NB4 (cell line): ENCODE data around the gene ABTB2.

Source experiments
- DNase-seq: peaks from one replicate; pipeline ENCODE4 v3.0.0; 2010; ENCODE audit warnings: low read depth
- H3K4me3 ChIP-seq: one replicate; pipeline ENCODE4 v1.5.1; 2011; ENCODE audit warnings: mild to moderate bottlenecking, low read depth, low read length, moderate library complexity
- CTCF ChIP-seq: IDR thresholded peaks from one replicate; pipeline ENCODE4 v1.5.1; 2012; ENCODE audit warnings: low read depth, low read length
- MAX ChIP-seq: IDR thresholded peaks from 2 replicates; pipeline ENCODE4 v1.6.1; 2011; ENCODE audit warnings: low read depth, low read length
- MYC ChIP-seq: IDR thresholded peaks from 2 replicates; pipeline ENCODE4 v1.6.1; 2011; ENCODE audit warnings: low read depth, low read length
- POLR2A ChIP-seq: IDR thresholded peaks from 2 replicates; pipeline ENCODE4 v1.6.1; 2011; ENCODE audit warnings: mild to moderate bottlenecking; ENCODE audit not compliant: insufficient read length; ENCODE audit errors: extremely low read depth

ABTB2 gene

DNA sequence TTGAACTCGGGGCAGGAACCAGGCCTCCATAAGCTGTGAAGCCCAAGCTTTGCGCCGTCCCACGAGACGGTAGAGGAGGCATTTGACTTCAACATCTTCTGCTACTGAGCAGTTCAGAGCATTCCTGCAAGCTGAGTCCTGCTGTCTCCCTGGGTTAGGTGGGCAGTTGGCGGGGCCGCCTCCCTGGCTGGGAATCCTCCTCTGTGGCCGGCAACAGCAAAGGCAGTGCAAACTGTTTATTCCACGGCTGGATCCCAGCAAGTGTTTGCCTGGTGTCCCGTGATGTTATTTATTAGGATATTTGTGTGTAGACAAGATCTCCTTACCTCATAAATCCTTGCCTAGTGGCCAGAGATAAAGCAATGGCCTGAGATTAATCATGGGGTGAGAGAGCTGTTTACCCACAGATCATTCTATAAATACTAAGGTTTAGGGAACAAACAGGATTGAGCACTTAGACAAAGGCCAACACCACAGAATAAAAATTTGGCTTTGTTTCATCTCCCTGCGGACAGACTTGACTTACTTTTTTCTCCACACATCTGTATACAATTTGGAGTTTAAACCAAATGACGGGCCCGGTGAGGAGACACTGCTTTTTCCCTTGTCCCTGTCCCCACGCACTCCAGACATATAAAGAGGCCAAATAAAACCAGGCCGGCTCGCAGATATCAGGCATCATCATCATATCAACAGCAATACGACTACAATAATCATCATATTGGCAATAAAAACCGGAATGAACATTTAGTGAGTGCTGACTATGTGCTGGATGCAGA is 189.0 kb downstream of the ABTB2 start:
- TF ChIP-seq CTCF = no peak
- no peak for DNase-seq
- H3K4me3 ChIP-seq = no peak overlapping the region

DNA sequence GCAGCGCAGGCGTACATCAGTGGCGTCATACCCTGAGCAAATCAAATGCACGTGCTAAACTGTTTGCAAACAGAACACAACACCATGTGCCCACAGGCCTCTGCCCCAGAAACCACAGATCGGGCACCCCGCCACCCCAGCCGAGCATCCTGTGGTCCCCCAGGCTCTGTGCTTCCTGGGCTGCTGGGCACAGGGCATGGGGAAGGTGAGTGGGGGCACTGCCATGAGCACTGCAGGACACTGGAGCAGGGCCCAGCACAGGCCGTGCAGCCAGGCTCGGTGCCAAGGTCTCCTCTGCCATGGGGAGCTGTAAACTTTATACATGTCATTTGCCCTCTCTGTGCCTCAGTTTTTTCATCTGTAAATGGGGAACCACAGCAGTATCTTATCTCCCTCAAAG is 189.8 kb downstream of the ABTB2 start:
- TF ChIP-seq MYC (no peak), POLR2A (no peak), CTCF (no peak), MAX (no peak)

GRCh38 chr11:34166806-34167740 is 190.7 kb downstream of the ABTB2 start:
- no peak overlapping the region for H3K4me3 ChIP-seq
- TF ChIP-seq MAX (no peak), POLR2A (no peak), MYC (no peak), CTCF (no peak)
- no peak for DNase-seq

More for the DNA sequence above, 189.8 kb downstream of the ABTB2 start:
- DNase-seq = no peak
- no peak overlapping the region for H3K4me3 ChIP-seq

- no peak for TF ChIP-seq POLR2A
- DNase-seq = no peak
- no peak overlapping the region for H3K4me3 ChIP-seq
These were observed 191.8 kb downstream of the ABTB2 start for GRCh38 chr11:34165786-34166555.

DNA sequence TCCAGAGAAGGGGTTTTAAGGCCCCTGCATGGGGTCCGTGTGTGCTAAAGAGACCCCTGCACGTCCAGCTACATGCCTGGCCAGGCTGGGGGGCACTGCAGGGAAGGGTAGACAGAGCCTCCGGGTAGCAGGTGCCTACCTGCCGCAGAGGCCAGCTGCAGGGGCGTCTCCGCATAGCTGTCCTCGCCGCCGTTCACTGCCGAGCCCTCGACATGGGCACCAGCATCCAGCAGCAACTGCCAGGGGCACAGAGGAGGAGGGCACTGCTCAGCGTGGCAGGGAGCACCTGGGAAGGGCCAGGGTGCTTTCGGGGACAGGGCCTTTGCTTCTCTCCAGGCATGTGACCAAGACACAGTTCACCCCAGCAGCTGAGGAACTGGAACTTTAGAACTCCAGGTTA is 192.7 kb downstream of the ABTB2 start:
- H3K4me3 ChIP-seq = no peak overlapping the region
- no peak for DNase-seq
- TF ChIP-seq MYC (no peak), MAX (no peak), CTCF (no peak), POLR2A (no peak)

- no peak overlapping the region for H3K4me3 ChIP-seq
- no peak for DNase-seq
- no peak for TF ChIP-seq POLR2A
- no peak for TF ChIP-seq CTCF
- TF ChIP-seq MYC = no peak
- TF ChIP-seq MAX = no peak
These were observed 195.0 kb downstream of the ABTB2 start for GRCh38 chr11:34162856-34163255.
